Activated CD8-positive, alpha-beta T cell treated with anti-CD3 and anti-CD28 coated beads for 36 hours (primary cell): ENCODE measurements around the gene IFITM5. TPM values are rescaled to one million over a fixed set of nuclear protein-coding genes. Genes with fewer than 3 reads are reported as not detected.
"Not testable (repeated sequence)": the region's sequence is repeated elsewhere in the genome, so short reads cannot be mapped to it uniquely, and the experiment has no call there.

Source experiments
- ATAC-seq: fragments of 200-7000 bp; cut with Tn5 transposase; one replicate; pipeline ENCODE4 v1.10.0; 2021; ENCODE audit warnings: mild to moderate bottlenecking, moderate library complexity
- CTCF ChIA-PET: fragments of 350-600 bp; sonication (Branson Sonifier 250); formaldehyde crosslinking; loops from one replicate; lab custom pipeline; 2021; ENCODE audit warnings: antibody characterized with exemption; lab: Charles Lee
- POLR2A ChIA-PET: fragments of 350-600 bp; sonication (Branson Sonifier 250); formaldehyde crosslinking; loops from one replicate; lab custom pipeline; 2021; ENCODE audit warnings: antibody characterized with exemption; lab: Charles Lee
- DNase-seq: peaks from one replicate; pipeline ENCODE4 v3.0.0-alpha.2; 2020
- H3K27ac Mint-ChIP-seq: one replicate; pipeline ENCODE4 v1.8.0; 2021; ENCODE audit warnings: mild to moderate bottlenecking, mixed read lengths
- H3K27me3 Mint-ChIP-seq: one replicate; pipeline ENCODE4 v1.8.0; 2021; ENCODE audit warnings: mixed read lengths
- H3K36me3 Mint-ChIP-seq: one replicate; pipeline ENCODE4 v1.8.0; 2021; ENCODE audit warnings: low read depth, mixed read lengths
- H3K4me1 Mint-ChIP-seq: one replicate; pipeline ENCODE4 v1.8.0; 2021; ENCODE audit warnings: low read depth, mixed read lengths
- H3K4me3 Mint-ChIP-seq: one replicate; pipeline ENCODE4 v1.8.0; 2021; ENCODE audit warnings: mild to moderate bottlenecking, moderate library complexity, mixed read lengths
- H3K9me3 Mint-ChIP-seq: one replicate; pipeline ENCODE4 v1.8.0; 2021; ENCODE audit warnings: mixed read lengths
- intact Hi-C: fragments of 100-400 bp; cut with micrococcal nuclease; formaldehyde crosslinking; loops from one replicate; pipeline ENCODE4 v1.10.0; 2022
- total RNA-seq, 2 experiments: library from RNA; stranded (reverse); gene quantifications; one replicate each; pipeline ENCODE4 v1.2.3, GENCODE V29; 2021
- TF ChIP-seq, protein P1 (sequence below): fragments of 200-600 bp; IDR thresholded peaks from one replicate; pipeline ENCODE4 v1.8.0; 2022; ENCODE audit warnings: antibody characterized with exemption, mild to moderate bottlenecking

IFITM5 gene
- total RNA-seq, 2 experiments from 2014 or later, result not detected

DNA sequence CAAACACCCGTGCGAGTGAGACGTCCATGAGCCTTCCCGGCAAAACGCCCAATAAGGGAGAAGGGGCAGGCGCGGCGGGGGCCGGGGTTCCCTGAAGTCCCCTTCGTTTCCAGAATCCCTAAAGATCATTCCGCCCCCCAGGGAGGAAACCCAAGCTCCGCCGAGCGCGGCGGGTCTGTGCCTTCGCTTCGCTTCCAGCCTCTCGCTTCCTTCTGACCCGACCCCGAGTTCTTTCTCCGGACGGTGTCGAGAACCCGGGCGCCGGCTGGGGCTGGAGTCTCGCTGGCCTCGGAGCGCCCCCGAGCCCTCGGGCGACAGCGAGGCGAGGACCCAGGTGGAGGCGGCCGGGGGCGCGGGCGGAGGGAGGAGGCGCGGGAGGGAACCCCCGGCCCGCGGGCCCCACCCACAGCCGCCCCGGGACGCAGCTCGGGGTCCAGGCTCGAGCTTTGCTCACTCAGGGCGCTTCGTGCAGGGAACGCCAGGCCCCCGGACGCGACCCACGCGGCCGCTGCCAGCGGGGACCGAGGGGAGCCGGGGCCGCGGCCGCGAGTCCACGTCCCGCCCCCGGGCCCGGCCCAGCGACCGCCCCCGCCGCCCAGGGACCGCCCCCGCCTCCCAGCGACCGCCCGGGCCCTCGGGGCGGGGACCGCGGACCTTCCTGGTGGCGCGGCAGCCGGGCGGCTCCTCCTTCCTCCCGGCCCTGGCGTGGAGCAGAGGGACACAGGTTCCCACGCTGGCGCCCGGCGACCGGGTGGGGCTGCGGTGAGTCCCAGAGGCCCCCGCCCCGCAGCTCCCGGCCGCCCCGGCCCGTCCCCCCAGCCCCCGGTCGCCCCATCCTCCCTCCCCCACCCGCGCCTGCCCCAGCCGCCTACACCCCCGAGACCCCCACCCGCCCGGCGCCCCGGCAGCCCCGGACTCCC lies 10.6 kb downstream of the IFITM5 start, which contains the start of gene PGGHG:
TSS of gene PGGHG (plus strand) at position 649 of the 920 bp plus-strand sequence. CDS start 691 bp downstream, outside the sequence.
- peak; percentile 56 for DNase-seq
- TF ChIP-seq, protein P1, sequence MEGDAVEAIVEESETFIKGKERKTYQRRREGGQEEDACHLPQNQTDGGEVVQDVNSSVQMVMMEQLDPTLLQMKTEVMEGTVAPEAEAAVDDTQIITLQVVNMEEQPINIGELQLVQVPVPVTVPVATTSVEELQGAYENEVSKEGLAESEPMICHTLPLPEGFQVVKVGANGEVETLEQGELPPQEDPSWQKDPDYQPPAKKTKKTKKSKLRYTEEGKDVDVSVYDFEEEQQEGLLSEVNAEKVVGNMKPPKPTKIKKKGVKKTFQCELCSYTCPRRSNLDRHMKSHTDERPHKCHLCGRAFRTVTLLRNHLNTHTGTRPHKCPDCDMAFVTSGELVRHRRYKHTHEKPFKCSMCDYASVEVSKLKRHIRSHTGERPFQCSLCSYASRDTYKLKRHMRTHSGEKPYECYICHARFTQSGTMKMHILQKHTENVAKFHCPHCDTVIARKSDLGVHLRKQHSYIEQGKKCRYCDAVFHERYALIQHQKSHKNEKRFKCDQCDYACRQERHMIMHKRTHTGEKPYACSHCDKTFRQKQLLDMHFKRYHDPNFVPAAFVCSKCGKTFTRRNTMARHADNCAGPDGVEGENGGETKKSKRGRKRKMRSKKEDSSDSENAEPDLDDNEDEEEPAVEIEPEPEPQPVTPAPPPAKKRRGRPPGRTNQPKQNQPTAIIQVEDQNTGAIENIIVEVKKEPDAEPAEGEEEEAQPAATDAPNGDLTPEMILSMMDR, result no peak
- ChIA-PET POLR2A (interaction anchor here (0.7 to 6.2 kb wide), 22 partner anchors 9 to 210 kb away, joined by 3 to 67 read pairs (median 4); partner anchors contain the start of genes BET1L, IFITM5, NLRP6 and PSMD13), CTCF (interaction anchor here (1.0 to 4.5 kb wide), 5 partner anchors 10 to 38 kb away, joined by 4 to 26 read pairs (median 6); partner anchors contain the start of gene NLRP6)
- no peaks in the 10 kb centered on the region for H3K27me3 Mint-ChIP-seq
- peak within 1 kb of the TSS; percentile 98 for H3K27ac Mint-ChIP-seq
- H3K4me1 Mint-ChIP-seq, result peaks cover 50% of the 10 kb centered on the region
- H3K36me3 Mint-ChIP-seq, result peaks cover 42% of the 10 kb centered on the region
- peak; percentile 14 for ATAC-seq
- H3K4me3 Mint-ChIP-seq, result peak within 1 kb of the TSS; percentile 97
- intact Hi-C loops, result no loop called here
- H3K9me3 Mint-ChIP-seq, result no peaks in the 10 kb centered on the region

DNA sequence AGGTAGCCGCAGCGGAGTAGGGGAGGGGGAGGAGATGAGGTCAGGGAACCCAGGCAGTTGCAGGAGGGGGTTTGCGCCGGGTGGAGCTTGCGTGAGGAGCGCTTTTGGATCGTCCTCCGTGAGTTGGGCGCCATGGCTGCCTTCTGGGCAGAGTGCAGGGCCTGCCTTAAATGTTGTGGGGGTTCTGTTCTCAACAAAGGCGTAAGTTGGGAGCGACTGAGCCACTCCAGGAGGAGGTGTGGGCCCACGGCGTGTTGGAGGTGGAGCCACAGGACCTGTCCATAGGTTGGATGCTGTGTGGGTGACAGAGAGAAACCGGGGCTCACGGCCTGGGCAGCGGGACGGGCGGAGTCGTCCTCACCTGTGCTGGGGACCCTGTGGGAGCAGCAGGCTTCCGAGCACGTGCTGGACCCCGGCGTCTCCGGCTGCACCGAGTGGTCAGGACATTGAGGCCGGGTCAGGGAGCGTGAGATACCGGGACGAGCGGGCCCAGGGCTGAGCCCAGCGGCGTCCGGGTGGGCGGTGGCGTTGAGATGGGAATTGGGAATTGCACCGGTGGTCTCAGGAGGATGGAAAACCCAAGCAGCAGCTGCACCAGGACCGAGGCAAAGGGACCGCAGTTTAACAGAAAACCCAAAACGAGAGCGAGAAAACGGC lies 11.4 kb downstream of the IFITM5 start:
- DNase-seq (no peak), ATAC-seq (peak; percentile 38)
- Mint-ChIP-seq H3K36me3 (peaks cover 42% of the 10 kb centered on the region), H3K9me3 (no peaks in the 10 kb centered on the region), H3K4me1 (peaks cover 53% of the 10 kb centered on the region), H3K4me3 (peak overlapping the region; percentile 97), H3K27me3 (no peaks in the 10 kb centered on the region), H3K27ac (peak overlapping the region; percentile 98)
- POLR2A ChIA-PET, result interaction anchor here (0.6 to 6.2 kb wide), 19 partner anchors 8 to 118 kb away, joined by 3 to 67 read pairs (median 4); partner anchors contain the start of genes BET1L, IFITM5, NLRP6 and PSMD13
- intact Hi-C loops, result no loop called here
- TF ChIP-seq, protein P1, result no peak
- CTCF ChIA-PET, result interaction anchor here (1.0 to 4.5 kb wide), 5 partner anchors 9 to 37 kb away, joined by 3 to 26 read pairs (median 6); no protein-coding TSS in a partner anchor

DNA sequence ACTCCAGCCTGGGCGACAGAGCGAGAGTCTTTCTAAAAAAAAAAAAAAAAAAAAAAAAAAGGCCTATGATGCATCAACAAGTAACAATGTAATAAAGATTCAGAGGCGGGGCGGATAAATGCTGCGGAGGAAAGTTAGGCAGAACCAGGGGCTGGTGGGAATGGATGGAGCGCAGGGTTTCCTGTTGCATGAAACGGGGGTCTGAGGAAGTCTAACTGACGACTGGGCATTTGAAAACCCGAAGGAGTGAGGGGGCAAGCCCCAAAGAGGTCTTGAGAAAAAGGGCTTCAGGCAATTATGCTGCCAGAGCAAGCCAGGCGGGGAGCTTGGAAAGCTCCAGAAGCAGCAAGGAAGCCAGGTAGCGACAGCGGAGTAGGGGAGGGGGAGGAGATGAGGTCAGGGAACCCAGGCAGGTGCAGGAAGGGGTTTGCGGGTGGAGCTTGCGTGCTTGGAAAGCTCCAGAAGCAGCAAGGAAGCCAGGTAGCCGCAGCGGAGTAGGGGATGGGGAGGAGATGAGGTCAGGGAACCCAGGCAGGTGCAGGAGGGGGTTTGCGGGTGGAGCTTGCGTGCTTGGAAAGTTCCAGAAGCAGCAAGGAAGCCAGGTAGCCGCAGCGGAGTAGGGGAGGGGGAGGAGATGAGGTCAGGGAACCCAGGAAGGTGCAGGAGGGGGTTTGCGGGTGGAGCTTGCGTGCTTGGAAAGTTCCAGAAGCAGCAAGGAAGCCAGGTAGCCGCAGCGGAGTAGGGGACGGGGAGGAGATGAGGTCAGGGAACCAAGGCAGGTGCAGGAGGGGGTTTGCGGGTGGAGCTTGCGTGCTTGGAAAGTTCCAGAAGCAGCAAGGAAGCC lies 12.1 kb downstream of the IFITM5 start:
- ATAC-seq, H3K9me3 Mint-ChIP-seq, H3K27me3 Mint-ChIP-seq, intact Hi-C loops: not testable (repeated sequence)
- Mint-ChIP-seq H3K4me3 (peak overlapping the region; percentile 97), H3K36me3 (peaks cover 44% of the 10 kb centered on the region), H3K27ac (peak overlapping the region; percentile 98), H3K4me1 (peaks cover 56% of the 10 kb centered on the region)
- ChIA-PET POLR2A (interaction anchor here (0.5 to 6.2 kb wide), 14 partner anchors 7 to 119 kb away, joined by 3 to 67 read pairs (median 4); partner anchors contain the start of genes BET1L, IFITM5, NLRP6 and RIC8A), CTCF (interaction anchor here (1.4 to 4.5 kb wide), 5 partner anchors 8 to 36 kb away, joined by 3 to 26 read pairs (median 6); no protein-coding TSS in a partner anchor)
- peak; percentile 78 for DNase-seq

DNA sequence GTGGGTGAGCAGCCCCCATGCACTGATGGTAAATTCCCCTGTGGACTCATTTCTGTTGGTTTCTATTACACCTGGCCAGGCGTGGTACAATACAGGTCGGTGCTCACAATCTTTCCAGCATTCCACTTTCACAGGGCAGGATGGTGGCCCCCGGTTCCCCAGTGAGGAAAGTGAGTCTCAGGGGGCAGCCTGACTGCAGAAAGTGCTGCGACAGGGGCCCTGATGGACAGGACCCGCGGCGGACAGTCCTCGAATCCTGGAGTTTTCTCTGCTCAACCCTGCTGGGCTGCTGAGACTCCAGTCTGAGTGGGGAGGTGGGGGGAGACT lies 13.5 kb downstream of the IFITM5 start:
- peaks cover 60% of the 10 kb centered on the region for H3K4me1 Mint-ChIP-seq

More for the DNA sequence above, 13.5 kb downstream of the IFITM5 start:
- ATAC-seq, result no peak
- Mint-ChIP-seq H3K36me3 (peaks cover 47% of the 10 kb centered on the region), H3K27ac (peak overlapping the region; percentile 70), H3K4me3 (no peak overlapping the region), H3K9me3 (no peaks in the 10 kb centered on the region), H3K27me3 (peaks cover 6% of the 10 kb centered on the region)
- no peak for DNase-seq
- ChIA-PET CTCF (interaction anchor here (1.5 to 4.5 kb wide), 2 partner anchors 20 to 35 kb away, joined by 8 to 26 read pairs; no protein-coding TSS in a partner anchor), POLR2A (interaction anchor here (0.8 to 1.4 kb wide), 4 partner anchors 12 to 70 kb away, joined by 3 read pairs; no protein-coding TSS in a partner anchor)
- TF ChIP-seq, protein P1, result no peak
- intact Hi-C loops, result no loop called here
